Gastrocnemius medialis (tissue), 4 donors: ENCODE measurements around the gene NDOR1. TPM values are rescaled to one million over a fixed set of nuclear protein-coding genes. Genes with fewer than 3 reads are reported as not detected.

Source experiments
- ATAC-seq, 2 donors: fragments of 150-250 bp; one replicate each; pipeline ENCODE4 v1.9.1; 2016
- DNase-seq, 2 donors: peaks; one replicate each; pipeline ENCODE4 v3.0.0-alpha.2; 2019
- H3K27ac ChIP-seq, 4 donors: fragments of 200-600 bp; sonication (generic); 1 replicate in 1 of 4; 2 replicates in 3 of 4; pipeline ENCODE4 v1.5.1; 2016 to 2018; ENCODE audit warnings: mild to moderate bottlenecking in 2 of 4, moderate library complexity in 1 of 4
- H3K27me3 ChIP-seq, 3 donors: fragments of 200-600 bp; sonication (generic) in 2 of 3; 1 replicate in 1 of 3; 2 replicates in 2 of 3; pipeline versions ENCODE4 v1.5.1 to v1.6.0; 2016 to 2019; ENCODE audit warnings: mild to moderate bottlenecking in 1 of 3, moderate library complexity in 1 of 3
- H3K36me3 ChIP-seq, 2 donors: fragments of 200-600 bp; sonication (generic) in 1 of 2; one replicate each; pipeline ENCODE4 v1.5.1; 2017 to 2018
- H3K4me1 ChIP-seq, 2 donors: fragments of 200-600 bp; sonication (generic) in 1 of 2; one replicate each; pipeline ENCODE4 v1.5.1; 2016 to 2017; ENCODE audit warnings: mild to moderate bottlenecking in 2 of 2
- H3K4me3 ChIP-seq, 4 donors: fragments of 200-600 bp; sonication (generic) in 3 of 4; 1 replicate in 1 of 4; 2 replicates in 3 of 4; pipeline ENCODE4 v1.5.1; 2016 to 2019; ENCODE audit warnings: mild to moderate bottlenecking in 2 of 4
- H3K9me3 ChIP-seq, 3 donors: fragments of 200-600 bp; sonication (generic) in 2 of 3; 1 replicate in 1 of 3; 2 replicates in 2 of 3; pipeline ENCODE4 v1.5.1; 2016 to 2019
- POLR2A ChIP-seq, 2 donors: fragments of 450-650 bp; IDR thresholded peaks; one replicate each; pipeline ENCODE4 v1.6.1; 2017; ENCODE audit warnings: antibody characterized with exemption in 2 of 2, mild to moderate bottlenecking in 2 of 2, moderate library complexity in 2 of 2
- in situ Hi-C, 4 donors: fragments of 200-750 bp; cut with MboI; loops; one replicate each; pipeline versions ENCODE4 v1.15.0 to v1.8.0; 2017; ENCODE audit warnings: low sequenced_read_pairs in 4 of 4
- intact Hi-C: fragments of 100-400 bp; cut with DNase I; formaldehyde crosslinking; loops from one replicate; pipeline ENCODE4 v1.15.1; 2023; ENCODE audit warnings: low total_unique reads
- total RNA-seq, 4 donors: library from RNA; depleted of rRNA; stranded (reverse); fragments of >200 nt; gene quantifications; one replicate each; pipeline versions ENCODE4 v1.1.0 to v1.2.3, GENCODE V29; 2016
- TF ChIP-seq, protein P1 (sequence below), 5 experiments: fragments of 450-650 bp in 3 of 5; fragments of 200-600 bp in 2 of 5; sonication (generic) in 2 of 5; IDR thresholded peaks in 4 of 5; conservative IDR thresholded peaks in 1 of 5; 1 replicate in 4 of 5; 2 replicates in 1 of 5; pipeline ENCODE4 v1.5.1; 2016 to 2019; ENCODE audit warnings: antibody characterized with exemption in 5 of 5, mild to moderate bottlenecking in 3 of 5, moderate library complexity in 3 of 5

Gene NDOR1
- total RNA-seq, 4 donors from 2014 or later = 2.4 to 5.0 (median 4.1) TPM

- DNase-seq (no peak), ATAC-seq (no peak)
- Histone ChIP-seq H3K9me3 (no peaks in the 10 kb centered on the region), H3K27me3 (no peaks in the 10 kb centered on the region), H3K27ac (no peak overlapping the region), H3K4me1 (peaks cover 35 to 38% of the 10 kb centered on the region in 2 donors), H3K4me3 (no peak overlapping the region), H3K36me3 (peaks cover 0 to 5% of the 10 kb centered on the region in 2 donors)
- no peak for TF ChIP-seq POLR2A (IDR thresholded peaks at IDR 0.05)
- TF ChIP-seq, protein P1, sequence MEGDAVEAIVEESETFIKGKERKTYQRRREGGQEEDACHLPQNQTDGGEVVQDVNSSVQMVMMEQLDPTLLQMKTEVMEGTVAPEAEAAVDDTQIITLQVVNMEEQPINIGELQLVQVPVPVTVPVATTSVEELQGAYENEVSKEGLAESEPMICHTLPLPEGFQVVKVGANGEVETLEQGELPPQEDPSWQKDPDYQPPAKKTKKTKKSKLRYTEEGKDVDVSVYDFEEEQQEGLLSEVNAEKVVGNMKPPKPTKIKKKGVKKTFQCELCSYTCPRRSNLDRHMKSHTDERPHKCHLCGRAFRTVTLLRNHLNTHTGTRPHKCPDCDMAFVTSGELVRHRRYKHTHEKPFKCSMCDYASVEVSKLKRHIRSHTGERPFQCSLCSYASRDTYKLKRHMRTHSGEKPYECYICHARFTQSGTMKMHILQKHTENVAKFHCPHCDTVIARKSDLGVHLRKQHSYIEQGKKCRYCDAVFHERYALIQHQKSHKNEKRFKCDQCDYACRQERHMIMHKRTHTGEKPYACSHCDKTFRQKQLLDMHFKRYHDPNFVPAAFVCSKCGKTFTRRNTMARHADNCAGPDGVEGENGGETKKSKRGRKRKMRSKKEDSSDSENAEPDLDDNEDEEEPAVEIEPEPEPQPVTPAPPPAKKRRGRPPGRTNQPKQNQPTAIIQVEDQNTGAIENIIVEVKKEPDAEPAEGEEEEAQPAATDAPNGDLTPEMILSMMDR (IDR thresholded peaks at IDR 0.05 in 4 of 5, conservative IDR thresholded peaks at IDR 0.05 in 1 of 5) = no peak
- in situ Hi-C loops (no loop called here), intact Hi-C loops (no loop called here)
Measured at GRCh38 chr9:137251490-137252268, 46.2 kb downstream of the NDOR1 start.

DNA sequence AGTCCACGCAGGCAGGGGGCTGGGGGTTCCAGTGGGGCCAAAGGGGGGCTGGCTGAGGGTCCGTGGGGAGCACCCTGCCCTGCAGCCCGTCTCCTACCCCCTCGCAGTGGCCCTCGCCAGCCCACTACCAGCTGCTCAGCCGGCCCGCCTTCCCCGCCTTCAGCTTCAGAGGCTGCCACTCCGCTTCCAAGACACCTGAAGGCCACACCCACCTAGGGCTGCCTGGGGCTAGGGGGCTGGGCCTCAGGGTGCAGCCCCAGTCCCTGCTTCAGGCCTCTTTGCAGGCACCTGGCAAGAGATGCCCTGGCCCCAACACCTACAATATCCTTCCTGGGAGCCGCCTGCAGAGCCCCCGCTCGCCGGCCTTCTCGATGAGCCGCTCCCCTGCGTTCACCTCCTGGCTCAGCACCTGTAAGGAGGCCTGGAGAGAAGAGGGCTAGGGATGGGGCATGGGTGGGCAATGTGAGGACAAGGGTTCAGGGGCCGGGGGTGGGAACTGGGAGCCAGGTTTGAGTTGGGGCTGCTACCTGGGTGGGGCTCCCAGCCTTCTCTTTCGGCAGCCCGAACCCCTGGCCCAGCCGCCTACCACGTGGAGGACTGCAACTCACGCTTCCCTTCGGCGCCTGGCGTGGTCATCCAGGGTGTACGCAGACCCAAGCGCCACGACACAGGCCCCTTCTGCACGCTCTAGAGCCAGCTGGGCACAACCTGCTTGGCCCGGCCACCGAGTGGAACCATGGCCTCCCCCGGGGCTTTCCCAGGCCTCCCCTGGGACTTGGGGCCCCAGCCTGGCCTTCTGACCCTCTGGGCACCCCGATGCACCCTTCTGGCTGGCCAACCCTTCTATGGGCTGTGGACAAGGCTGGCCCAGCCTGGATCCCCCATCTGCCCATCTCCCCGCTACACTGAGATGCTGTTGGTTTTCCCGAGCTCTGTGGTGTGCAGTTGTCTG, 47.3 kb downstream of the NDOR1 start:
- no peaks in the 10 kb centered on the region for H3K9me3 ChIP-seq
- peaks cover 24 to 32% of the 10 kb centered on the region in 2 donors for H3K4me1 ChIP-seq
- no peak overlapping the region for H3K27ac ChIP-seq
- no peaks in the 10 kb centered on the region for H3K27me3 ChIP-seq
- no peak for TF ChIP-seq POLR2A (IDR thresholded peaks at IDR 0.05)
- TF ChIP-seq, protein P1 (IDR thresholded peaks at IDR 0.05 in 4 of 5, conservative IDR thresholded peaks at IDR 0.05 in 1 of 5) = no peak
- in situ Hi-C loops = no loop called here
- intact Hi-C loops = no loop called here
- DNase-seq (no peak), ATAC-seq (no peak)
- peaks cover 0 to 11% of the 10 kb centered on the region in 2 donors for H3K36me3 ChIP-seq
- H3K4me3 ChIP-seq = no peak overlapping the region

- no peaks in the 10 kb centered on the region for H3K27me3 ChIP-seq
- in situ Hi-C loops = no loop called here
- H3K4me3 ChIP-seq = peak overlapping the region; percentile 77 to 99 (median 92)
- ATAC-seq (no peak), DNase-seq (no peak)
- H3K27ac ChIP-seq = peak overlapping the region; percentile 68 to 91 (median 81)
- H3K4me1 ChIP-seq = peaks cover 22 to 29% of the 10 kb centered on the region in 2 donors
- intact Hi-C loops = no loop called here
- no peak for TF ChIP-seq POLR2A (IDR thresholded peaks at IDR 0.05)
- TF ChIP-seq, protein P1 (IDR thresholded peaks at IDR 0.05 in 4 of 5, conservative IDR thresholded peaks at IDR 0.05 in 1 of 5) = no peak
- H3K36me3 ChIP-seq = peaks cover 0 to 21% of the 10 kb centered on the region in 2 donors
- H3K9me3 ChIP-seq = no peaks in the 10 kb centered on the region
Measured at GRCh38 chr9:137253717-137254623, 48.5 kb downstream of the NDOR1 start.
